ENCODE measurements around the gene ISCU.
A peak's percentile ranks its signal among the peaks of the same experiment; 100 is the strongest.

ISCU gene

DNA sequence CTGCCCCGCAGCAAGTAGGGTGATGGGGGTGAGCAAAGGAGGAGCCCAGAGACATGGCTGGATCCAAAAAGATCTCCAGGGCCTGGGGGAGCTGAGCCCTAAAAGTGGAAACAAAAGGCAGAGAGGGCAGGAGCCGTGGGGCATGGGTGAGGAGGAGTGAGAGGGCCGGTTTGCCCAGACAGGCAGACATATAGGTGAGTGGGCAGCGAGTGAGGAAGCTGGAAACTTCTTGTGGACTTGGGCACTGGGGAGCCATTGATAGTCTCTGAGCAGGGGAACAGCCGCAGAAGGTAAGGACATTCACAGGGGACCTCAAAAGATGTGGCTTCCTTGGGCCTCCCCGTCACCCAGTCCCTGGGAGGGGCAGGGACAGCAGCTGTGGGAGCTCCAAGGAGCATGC lies 52.2 kb downstream of the ISCU start:
- Histone ChIP-seq H2AFZ (ENCODE audit: low read depth, low read length) (no peak overlapping the region), H3K4me3 (ENCODE audit: low read length) (no peak overlapping the region), H3K27ac (ENCODE audit: low read length) (no peak overlapping the region), H3K36me3 (replicated peaks; ENCODE audit: low read depth, low read length) (peaks cover 7% of the 10 kb centered on the region), H3K9ac (ENCODE audit: low read length) (no peak overlapping the region), H3K9me3 (ENCODE audit: insufficient read depth, low read length) (peaks cover 7% of the 10 kb centered on the region; the same call in 1 of the 2 replicates), H3K4me2 (ENCODE audit: low read length) (no peak overlapping the region), H3K79me2 (ENCODE audit: low read length) (no peaks in the 10 kb centered on the region), H3K27me3 (ENCODE audit: low read depth, low read length) (no peaks in the 10 kb centered on the region; the same call in 1 of the 2 replicates), H4K20me1 (ENCODE audit: insufficient read depth, low read length) (no peaks in the 10 kb centered on the region), H3K4me1 (ENCODE audit: low read length) (peaks cover 51% of the 10 kb centered on the region)
- TF ChIP-seq, protein P1, sequence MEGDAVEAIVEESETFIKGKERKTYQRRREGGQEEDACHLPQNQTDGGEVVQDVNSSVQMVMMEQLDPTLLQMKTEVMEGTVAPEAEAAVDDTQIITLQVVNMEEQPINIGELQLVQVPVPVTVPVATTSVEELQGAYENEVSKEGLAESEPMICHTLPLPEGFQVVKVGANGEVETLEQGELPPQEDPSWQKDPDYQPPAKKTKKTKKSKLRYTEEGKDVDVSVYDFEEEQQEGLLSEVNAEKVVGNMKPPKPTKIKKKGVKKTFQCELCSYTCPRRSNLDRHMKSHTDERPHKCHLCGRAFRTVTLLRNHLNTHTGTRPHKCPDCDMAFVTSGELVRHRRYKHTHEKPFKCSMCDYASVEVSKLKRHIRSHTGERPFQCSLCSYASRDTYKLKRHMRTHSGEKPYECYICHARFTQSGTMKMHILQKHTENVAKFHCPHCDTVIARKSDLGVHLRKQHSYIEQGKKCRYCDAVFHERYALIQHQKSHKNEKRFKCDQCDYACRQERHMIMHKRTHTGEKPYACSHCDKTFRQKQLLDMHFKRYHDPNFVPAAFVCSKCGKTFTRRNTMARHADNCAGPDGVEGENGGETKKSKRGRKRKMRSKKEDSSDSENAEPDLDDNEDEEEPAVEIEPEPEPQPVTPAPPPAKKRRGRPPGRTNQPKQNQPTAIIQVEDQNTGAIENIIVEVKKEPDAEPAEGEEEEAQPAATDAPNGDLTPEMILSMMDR (IDR thresholded peaks at IDR 0.05; ENCODE audit: low read depth, low read length) = no peak
- TF ChIP-seq EZH2phosphoT487 (IDR thresholded peaks at IDR 0.05; ENCODE audit: low read depth) = no peak

DNA sequence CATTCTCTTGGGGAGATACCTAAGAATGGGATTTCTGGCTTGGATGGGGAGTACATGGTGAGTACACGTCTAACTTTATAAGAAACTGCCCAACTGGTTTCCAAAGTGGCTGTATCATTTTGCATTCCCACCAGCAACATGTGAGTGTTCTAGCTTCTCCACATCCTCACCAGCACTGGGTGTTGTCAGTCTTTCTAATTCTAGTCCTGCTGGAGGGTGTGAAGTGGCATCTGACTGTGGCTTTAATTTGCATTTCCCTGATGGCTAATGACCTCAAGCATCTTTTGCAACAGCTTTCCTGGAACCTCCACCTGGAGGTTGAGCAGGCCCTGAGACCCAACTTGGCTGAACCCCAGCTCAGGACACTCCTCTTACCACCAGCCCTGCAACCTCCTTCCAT lies 53.5 kb downstream of the ISCU start:
- H3K9ac ChIP-seq (ENCODE audit: low read length) = peak overlapping the region; percentile 64; the same call in 1 of the 2 replicates
- peak overlapping the region; percentile 59; the same call in 1 of the 2 replicates for H3K4me2 ChIP-seq (ENCODE audit: low read length)
- no peaks in the 10 kb centered on the region; the same call in 1 of the 2 replicates for H3K27me3 ChIP-seq (ENCODE audit: low read depth, low read length)
- peak overlapping the region; percentile 91 for H3K27ac ChIP-seq (ENCODE audit: low read length)
- H3K4me3 ChIP-seq (ENCODE audit: low read length) = no peak overlapping the region
- no peaks in the 10 kb centered on the region for H3K79me2 ChIP-seq (ENCODE audit: low read length)
- H4K20me1 ChIP-seq (ENCODE audit: insufficient read depth, low read length) = no peaks in the 10 kb centered on the region
- peaks cover 51% of the 10 kb centered on the region for H3K4me1 ChIP-seq (ENCODE audit: low read length)
- peaks cover 7% of the 10 kb centered on the region for H3K36me3 ChIP-seq (replicated peaks; ENCODE audit: low read depth, low read length)
- no peak overlapping the region for H2AFZ ChIP-seq (ENCODE audit: low read depth, low read length)
- H3K9me3 ChIP-seq (ENCODE audit: insufficient read depth, low read length) = peaks cover 7% of the 10 kb centered on the region; the same call in 1 of the 2 replicates
- no peak for TF ChIP-seq EZH2phosphoT487 (IDR thresholded peaks at IDR 0.05; ENCODE audit: low read depth)
- TF ChIP-seq, protein P1 (IDR thresholded peaks at IDR 0.05; ENCODE audit: low read depth, low read length) = no peak

DNA sequence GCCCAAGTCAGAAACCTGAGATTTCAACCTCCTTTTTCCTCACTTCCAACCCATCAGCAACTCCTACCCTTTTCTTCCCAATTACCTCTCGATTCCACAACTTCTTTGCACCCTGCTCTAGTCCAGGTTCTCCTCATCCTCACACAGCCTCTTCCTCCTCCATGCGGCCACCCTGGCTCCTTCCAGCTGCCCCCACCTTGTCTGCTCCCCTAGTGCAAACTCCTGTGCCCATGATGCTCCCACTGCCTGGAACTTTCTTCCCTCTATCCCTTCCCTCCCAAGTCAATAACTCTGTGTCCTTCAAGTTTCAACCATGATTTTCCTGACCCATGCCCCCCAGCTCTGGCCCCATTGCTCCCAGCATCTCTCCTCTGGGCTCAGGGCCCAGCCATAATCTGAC lies 54.0 kb downstream of the ISCU start:
- no peaks in the 10 kb centered on the region for H4K20me1 ChIP-seq (ENCODE audit: insufficient read depth, low read length)
- H3K4me2 ChIP-seq (ENCODE audit: low read length) = peak overlapping the region; percentile 59
- peak overlapping the region; percentile 26; the same call in 1 of the 2 replicates for H3K4me3 ChIP-seq (ENCODE audit: low read length)
- H2AFZ ChIP-seq (ENCODE audit: low read depth, low read length) = no peak overlapping the region
- no peaks in the 10 kb centered on the region for H3K79me2 ChIP-seq (ENCODE audit: low read length)
- peak overlapping the region; percentile 64 for H3K9ac ChIP-seq (ENCODE audit: low read length)
- no peaks in the 10 kb centered on the region; the same call in 1 of the 2 replicates for H3K27me3 ChIP-seq (ENCODE audit: low read depth, low read length)
- H3K36me3 ChIP-seq (replicated peaks; ENCODE audit: low read depth, low read length) = peaks cover 7% of the 10 kb centered on the region
- TF ChIP-seq, protein P1 (IDR thresholded peaks at IDR 0.05; ENCODE audit: low read depth, low read length) = no peak
- TF ChIP-seq EZH2phosphoT487 (IDR thresholded peaks at IDR 0.05; ENCODE audit: low read depth) = no peak
- peaks cover 7% of the 10 kb centered on the region; the same call in 1 of the 2 replicates for H3K9me3 ChIP-seq (ENCODE audit: insufficient read depth, low read length)
- peak overlapping the region; percentile 91 for H3K27ac ChIP-seq (ENCODE audit: low read length)
- H3K4me1 ChIP-seq (ENCODE audit: low read length) = peaks cover 51% of the 10 kb centered on the region

DNA sequence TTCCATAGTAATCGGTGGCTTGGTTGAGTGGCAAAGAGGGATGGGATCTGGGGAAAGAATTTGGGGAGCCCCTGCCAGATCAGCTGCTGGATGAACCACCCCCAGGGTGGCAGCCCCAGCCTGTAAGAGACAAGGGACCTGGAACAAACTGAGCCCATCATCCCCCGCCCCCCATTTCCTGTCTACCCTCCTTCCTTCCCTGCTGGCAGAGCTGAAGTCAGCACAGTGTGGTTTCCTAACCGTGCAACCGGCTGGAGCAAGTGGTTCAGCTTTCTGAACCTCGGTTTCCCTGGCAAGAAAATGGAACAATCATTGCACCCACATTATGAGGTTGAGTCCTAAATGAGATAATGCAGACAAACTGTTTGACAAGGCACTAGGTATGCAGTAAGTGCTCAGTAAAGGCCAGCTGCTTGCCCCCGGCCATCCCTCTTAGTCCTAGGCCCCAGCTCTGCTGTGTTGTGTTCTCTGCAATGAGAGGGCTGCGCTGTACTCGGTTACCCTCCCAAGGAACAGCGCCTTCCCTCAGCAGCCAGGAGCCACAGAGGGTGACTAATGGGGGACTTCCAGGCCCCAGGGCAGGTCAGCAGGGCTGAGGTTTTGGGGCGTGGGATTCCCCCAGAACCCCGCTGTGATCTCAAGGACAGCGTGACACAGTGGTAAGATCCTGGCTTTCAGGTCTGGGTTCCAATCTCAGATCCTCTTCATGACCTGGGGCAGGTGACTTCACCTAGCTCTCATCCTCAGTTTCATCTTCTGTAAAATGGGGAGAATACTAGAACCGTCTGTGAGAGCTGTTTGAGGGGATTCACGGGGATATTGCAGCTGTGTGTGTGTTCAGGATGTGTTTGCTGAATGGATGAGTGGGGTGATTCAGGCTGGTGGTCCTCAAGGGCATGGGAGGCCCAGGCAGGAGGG lies 54.8 kb downstream of the ISCU start:
- Histone ChIP-seq H3K36me3 (replicated peaks; ENCODE audit: low read depth, low read length) (peaks cover 7% of the 10 kb centered on the region), H3K4me2 (ENCODE audit: low read length) (peak overlapping the region; percentile 59), H3K9ac (ENCODE audit: low read length) (peak overlapping the region; percentile 64), H3K9me3 (ENCODE audit: insufficient read depth, low read length) (peaks cover 7% of the 10 kb centered on the region; the same call in 1 of the 2 replicates), H4K20me1 (ENCODE audit: insufficient read depth, low read length) (no peaks in the 10 kb centered on the region), H3K4me3 (ENCODE audit: low read length) (peak overlapping the region; percentile 26; the same call in 1 of the 2 replicates), H3K4me1 (ENCODE audit: low read length) (peaks cover 49% of the 10 kb centered on the region), H2AFZ (ENCODE audit: low read depth, low read length) (no peak overlapping the region), H3K79me2 (ENCODE audit: low read length) (no peaks in the 10 kb centered on the region), H3K27me3 (ENCODE audit: low read depth, low read length) (no peaks in the 10 kb centered on the region; the same call in 1 of the 2 replicates), H3K27ac (ENCODE audit: low read length) (peak overlapping the region; percentile 91)
- TF ChIP-seq, protein P1 (IDR thresholded peaks at IDR 0.05; ENCODE audit: low read depth, low read length) = no peak
- TF ChIP-seq EZH2phosphoT487 (IDR thresholded peaks at IDR 0.05; ENCODE audit: low read depth) = no peak

All from OCI-LY3 (cell line).